Erythroblast (primary cell): ENCODE results near the gene DACH2.

ENCODE experiments used
- GATA1 ChIP-seq: IDR thresholded peaks from 2 replicates; pipeline ENCODE4 v1.6.1; 2011; ENCODE audit warnings: low read depth, mild to moderate bottlenecking, control low read depth, low read length, moderate library complexity
- POLR2A ChIP-seq: IDR thresholded peaks from 2 replicates; pipeline ENCODE4 v1.6.1; 2011; ENCODE audit warnings: mild to moderate bottlenecking, low read length

GRCh38 chrX:86436116-86436515 is 287.9 kb downstream of the DACH2 start:
- TF ChIP-seq POLR2A (no peak), GATA1 (no peak)
